ENCODE data around the gene PLXNB3.
"Not testable (repeated sequence)": the region's sequence is repeated elsewhere in the genome, so short reads cannot be mapped to it uniquely, and the experiment has no call there.

PLXNB3 gene

DNA sequence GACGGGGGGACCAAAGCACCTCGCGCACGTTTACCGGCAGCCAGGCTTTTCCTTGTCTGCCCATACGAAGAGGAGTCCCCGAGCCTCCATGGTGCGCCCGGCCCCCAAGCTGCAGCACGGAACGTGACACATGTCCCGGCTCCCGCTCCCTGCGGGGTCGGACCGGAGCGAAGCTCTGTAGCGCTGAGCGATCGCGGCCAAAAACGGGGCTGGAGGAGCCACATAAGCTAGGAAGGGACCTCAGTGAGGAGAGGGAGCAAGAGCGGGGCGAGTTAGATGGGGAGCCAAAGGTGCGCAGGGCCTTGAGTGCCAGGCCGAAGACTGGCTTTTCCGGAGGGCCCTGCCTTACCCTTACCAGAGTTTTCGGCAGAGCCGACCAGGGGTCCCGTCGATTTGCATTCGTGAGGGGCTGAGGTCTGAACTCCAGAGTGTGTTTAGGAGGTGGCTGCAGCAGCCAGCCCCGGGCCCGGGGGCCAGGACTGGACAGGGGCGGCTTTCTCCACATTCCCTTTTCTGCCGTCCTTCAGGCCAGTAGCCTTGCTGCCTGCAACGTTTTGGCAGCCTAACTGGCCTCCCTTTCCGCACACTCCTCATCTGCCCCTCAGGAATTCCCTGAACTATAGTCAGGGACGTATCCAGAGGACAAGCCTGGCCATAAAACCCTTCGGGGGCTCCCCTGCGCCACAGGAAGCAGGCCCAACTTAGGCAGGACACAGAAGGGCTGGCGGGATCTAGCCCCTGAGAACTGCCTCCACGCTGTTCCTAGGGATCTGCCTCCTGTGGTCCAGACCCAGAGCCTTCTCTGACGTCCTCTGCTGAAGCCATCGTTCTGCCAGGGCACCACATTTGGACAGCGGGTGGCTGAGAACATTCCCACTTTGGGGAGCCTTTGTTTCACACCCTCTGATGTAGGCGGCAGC, 31.1 kb downstream of the PLXNB3 start:
- no peak for DNase-seq

DNA sequence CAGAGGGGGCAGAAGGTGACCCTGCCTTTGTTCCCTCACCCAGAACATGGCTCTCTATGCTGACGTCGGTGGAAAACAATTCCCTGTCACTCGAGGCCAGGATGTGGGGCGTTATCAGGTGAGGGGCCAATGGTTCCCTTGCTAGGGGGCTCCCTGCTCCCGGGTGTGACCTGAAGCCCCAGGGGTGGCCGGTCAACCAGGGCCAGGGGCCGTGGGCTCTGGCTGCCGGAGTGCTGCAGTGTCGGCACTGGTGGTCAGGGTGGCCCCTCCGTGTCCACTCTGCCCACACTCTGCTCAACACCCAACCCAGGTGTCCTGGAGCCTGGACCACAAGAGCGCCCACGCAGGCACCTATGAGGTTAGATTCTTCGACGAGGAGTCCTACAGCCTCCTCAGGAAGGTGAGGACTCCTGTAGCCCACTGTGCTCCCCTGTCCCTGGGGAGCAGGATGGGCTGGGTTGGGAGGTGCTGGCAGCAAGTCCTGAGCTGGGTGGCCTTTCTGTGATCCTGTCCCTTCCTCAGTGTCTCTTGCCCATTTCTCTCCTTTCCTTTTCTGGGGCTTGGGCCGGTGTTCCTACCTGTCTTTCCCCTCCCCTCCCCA, 33.5 kb downstream of the PLXNB3 start:
- DNase-seq, result no peak

DNA sequence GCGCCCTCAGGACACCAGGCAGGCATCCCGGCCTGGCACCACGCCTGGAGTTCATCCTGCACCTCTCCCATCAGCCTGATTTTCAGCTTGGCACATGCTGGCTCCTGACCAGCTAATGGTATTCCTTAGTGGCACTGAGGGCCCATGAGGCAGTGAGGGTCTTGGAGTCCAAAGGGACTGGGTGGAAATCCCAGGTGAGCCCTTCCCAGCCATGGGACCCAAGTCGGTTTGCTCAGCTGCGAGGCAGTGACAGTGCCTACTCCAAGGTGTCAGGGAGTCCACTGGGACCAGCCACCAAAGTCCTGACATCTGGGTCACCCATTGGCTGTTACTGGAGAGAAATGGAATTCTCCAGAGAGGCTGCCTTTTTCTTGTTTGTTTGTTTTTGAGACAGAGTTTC, 35.3 kb downstream of the PLXNB3 start:
- DNase-seq, result no peak

DNA sequence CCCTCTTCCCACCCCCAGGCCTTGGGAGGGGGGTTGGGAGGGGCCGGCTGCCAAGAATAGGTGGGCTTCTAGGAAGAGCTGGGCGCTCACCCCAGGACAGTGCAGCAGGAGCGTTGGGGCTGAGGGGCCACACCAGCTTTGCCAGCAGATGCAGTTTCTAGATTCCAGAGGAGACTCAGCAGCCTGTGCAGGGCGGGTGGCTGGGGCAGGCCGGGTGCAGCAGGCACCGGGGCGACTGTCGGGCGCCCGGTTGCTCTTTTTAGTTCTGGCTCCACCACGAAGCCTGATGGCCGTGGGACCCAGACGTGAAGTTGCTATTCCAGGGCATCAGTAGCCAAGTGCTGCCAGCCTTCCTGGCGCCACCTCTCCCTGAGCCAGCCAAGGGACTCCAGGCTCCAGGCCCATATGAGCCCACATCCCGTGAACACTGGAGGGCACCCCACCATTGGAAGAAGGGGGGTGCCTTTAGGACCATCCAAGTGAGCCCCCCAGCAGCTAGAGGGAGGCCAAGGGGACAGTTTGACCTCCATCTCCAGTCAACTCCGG, 36.2 kb downstream of the PLXNB3 start:
- DNase-seq, result no peak

DNA sequence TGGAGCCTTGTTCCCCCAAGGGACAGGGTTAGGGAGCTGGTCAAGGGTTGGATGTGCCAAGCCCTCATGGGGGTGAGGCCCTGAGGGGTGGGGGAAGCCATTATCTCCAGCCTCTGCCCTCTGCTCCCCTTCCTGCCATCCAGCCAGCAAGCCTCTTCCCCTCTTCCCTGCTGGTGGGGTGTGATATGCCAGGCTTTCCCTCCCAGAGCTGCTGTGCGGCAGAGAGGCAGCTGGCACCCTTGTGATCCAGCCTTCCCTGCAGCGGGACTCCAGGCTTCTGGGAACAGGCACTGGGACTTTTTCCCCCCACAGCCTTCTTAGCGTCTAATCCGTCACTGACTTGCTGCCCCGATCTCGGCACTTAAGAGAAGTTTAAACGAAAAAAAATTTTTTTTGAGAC, 36.7 kb downstream of the PLXNB3 start:
- DNase-seq, result no peak

DNA sequence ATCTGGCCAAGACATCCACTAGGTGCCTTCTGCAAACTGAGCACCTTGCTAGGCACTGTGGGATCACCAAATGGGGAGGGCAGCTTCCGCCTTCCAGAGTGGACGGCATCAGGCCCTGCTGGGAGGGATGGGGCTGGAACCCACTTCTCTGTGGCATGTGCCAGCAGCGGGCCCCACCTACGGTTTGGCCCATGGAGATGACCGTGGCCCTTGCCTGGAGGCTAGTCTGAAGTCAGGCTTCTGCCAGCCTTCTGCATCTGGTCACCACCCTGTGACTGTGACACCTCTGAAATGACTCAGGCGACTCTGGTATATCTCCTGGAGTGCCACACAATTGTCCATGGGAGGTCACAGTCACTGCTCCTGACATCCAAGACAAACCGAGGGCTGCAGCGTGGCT, 37.6 kb downstream of the PLXNB3 start:
- no peak for DNase-seq

DNA sequence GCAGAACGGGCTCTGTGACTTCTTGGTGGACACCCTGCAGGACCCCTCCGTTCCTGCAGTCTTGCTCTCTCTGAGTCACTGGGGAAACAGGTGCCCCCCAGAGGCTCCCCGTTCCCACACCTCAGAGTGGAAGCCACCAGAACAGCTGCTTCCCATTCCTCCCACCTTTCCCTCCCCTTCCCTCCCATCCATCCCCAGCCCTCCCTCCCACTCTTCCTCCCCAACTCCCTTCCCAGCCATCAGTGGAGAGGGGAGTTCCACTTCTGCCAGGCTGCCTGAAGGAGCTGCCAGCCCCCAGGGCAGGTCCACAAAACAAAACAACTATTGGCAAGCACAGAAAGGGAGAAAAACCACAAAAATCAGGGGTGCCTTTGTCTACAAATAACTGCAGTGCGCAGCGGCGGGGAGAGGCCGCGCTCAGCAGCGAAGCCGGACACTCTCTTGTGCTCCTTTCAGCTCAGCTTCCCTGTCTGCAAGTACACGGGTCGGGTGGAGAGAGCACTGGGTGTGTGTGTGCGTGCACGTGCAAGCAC, 38.5 kb downstream of the PLXNB3 start:
- DNase-seq, result no peak

DNA sequence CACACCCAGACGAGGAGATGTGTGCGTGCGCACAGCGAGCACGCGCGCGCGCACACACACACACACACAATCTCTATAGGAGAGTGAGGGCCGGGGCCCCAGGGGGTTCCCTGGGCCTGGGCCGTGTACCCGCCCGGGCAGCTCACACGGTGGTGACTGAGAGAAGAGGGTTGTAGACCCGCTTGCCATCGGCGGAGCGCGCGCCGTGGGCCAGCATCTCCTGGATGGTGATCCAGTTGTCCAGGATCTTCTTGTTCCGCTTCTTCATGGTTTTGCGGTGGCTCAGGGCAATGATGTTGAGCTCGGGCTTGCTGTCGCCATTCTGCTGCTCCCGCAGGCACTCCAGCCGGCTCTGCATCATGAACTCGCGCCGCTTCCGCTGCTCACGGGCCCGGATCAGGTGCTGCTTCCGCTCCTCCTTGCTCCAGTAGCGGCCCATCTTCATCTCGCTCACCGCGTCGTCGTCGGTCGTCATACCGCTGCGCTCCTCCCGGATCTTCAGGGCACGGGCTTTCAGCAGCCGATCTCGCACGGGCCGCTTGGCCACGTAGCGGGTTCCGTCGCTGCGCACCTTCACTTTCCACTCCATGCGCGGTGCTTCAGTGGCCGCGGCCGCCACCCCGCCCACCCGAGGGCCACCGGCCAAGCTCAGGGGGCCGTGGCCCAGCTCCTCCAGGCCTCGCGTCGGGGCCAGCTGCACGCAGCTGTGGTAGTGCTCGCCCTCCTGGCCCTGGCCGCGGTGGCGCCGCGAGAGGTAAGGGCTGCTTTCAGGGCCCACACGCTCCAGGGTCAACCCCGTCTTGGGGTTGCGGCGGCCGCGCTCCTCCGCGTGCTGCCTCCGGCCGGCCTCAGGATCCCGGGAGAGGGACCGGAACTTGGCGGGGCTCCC, 39.4 kb downstream of the PLXNB3 start:
- DNase-seq, result no peak

DNA sequence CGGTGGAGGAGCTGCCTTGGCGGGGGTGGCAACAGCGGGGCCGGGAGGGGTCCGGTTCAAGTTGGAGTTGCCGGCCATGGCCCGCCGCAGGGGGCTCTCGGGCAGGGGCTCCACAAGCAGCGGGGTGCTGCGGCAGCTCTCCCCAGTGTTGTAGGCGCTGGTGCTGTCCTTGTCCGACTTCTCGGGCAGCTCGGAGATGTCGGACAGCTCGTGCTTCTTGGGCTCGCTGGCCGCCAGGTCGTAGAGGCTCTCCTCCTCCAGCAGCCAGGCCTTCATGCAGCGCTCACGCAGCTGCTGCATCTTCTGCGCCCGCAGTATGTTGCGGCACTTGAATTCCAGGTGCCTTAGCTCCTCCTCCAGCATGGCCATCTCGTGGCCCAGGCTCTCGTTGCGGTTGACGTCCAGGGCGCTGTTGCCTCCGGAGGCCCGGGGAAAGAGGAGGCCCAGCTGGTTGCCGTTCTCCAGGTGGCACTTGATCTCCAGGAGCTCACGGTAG, 40.1 kb downstream of the PLXNB3 start:
- no peak for DNase-seq

DNA sequence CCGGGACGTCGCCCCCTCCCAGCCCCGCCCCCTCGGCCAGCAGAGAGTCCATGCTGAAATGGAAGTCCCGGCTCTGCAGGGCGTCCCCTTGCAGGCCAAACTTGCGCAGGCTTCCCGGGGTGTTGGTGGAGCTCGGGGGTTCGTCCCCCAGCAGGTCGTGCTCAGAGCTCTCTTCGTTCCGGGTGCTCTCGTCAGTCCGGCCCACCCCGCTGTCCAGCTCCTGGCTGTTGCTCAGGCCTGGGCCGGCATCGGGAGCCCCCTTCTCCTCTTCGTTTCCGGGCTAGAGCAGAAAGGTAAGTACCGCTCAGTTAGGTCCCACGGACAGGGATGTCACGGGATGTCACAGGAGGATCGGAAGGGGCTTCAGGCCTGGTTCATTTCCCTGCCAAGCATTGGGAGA, 40.6 kb downstream of the PLXNB3 start:
- DNase-seq, result no peak

DNA sequence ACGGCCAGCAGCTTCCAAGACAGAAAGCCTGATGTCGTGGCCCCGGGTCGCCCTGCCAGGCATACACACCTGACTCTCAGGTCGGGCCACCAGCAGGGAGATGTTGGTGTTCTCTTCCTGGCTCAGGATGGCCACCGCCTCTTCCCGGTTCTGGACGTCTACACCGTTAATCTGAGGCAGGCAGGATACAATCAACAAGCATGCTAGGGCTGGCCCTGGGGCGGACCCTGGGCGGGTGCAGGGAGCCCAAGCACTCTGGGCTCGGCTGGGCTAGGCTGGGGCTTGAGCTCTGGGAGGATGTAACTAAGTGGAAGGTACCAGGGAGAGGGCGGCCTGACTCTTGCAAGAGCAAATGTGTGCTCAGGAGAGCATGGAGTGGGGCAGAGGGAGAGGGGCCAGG, 41.4 kb downstream of the PLXNB3 start:
- DNase-seq, result no peak

DNA sequence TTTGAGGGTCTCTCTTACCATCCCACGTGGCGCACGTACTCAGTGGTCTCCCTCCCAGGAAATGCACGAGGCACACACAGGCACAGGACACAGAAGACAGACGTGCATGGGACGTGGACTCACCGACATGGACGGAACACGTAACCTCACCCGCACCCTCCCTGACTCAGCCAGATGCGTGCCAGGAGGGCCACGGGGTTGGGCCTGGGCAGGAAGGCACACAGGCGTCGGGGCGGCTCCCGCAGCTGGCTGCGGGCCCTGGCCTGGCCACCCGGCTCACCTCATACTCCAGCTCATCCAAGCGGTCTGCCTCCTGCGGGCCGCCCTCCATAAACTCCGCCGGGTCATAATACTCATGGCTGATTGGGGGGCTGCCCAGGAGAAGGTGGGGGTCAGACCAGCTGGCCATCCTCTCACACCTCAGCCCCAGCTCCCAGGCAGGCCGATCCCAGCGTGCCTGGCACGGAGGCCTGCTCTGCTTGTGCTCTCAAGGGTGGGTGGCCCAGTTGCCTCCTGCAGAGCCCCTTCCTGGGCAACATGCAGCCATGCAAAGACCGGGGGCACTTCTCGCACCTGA, 43.0 kb downstream of the PLXNB3 start:
- DNase-seq, result no peak

DNA sequence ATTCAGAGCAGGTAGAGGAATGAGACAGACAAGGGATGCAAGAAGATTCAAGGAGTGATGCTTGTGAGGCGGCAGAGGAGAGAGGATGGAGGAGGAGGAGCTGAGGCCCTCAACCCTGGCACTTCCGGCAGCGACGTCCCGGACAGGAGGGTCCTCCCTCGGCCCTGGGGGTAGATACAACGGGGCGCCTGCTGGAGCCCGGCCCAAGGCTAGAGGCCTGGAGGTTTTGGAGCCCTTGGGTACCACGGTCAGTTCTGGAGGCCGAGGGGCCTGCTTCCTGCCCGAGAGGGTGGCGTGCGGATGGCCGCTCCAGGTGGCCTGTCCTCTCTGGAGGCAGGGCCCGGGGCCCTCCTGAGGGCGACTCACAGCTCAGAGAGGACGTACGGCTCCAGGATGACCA, 43.9 kb downstream of the PLXNB3 start:
- DNase-seq, result no peak

DNA sequence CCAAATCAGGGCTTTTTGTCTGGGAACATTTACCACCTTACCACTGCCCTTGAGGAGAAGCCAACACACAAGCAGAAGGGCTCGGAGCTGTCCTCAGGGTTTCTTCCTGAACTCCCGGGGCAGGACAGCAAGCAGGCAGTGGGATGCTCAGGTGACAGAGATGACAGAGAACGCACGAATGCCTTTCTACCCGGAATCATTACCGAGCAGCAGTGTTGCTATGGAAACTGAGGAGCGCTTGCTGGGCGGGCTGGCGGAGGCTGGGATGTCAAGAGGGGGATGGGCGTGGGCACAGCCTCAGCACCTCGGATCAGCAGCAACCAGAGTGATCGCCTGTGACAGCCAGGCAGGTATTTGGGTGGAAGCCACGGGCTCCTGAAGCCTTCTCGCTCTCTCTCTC, 48.2 kb downstream of the PLXNB3 start:
- DNase-seq, result no peak

DNA sequence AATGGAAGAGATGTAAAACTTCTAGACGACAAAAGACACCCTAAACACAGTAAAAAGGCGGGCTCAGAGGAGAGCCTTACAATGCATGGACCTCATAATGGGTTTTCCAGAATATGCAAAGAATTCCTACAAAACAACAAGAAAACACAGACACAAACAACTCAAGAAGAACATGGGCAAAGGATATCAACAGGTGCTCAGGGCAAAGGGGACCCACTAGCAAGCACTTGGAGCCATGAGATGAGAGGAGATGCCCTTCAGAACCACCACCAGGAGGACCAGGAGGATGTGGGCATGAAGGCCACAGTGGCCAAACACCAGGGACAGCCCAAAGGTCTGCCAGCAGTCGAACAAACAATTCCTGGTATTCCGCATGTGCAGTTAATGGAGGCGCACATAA, 49.1 kb downstream of the PLXNB3 start:
- no peak for DNase-seq

DNA sequence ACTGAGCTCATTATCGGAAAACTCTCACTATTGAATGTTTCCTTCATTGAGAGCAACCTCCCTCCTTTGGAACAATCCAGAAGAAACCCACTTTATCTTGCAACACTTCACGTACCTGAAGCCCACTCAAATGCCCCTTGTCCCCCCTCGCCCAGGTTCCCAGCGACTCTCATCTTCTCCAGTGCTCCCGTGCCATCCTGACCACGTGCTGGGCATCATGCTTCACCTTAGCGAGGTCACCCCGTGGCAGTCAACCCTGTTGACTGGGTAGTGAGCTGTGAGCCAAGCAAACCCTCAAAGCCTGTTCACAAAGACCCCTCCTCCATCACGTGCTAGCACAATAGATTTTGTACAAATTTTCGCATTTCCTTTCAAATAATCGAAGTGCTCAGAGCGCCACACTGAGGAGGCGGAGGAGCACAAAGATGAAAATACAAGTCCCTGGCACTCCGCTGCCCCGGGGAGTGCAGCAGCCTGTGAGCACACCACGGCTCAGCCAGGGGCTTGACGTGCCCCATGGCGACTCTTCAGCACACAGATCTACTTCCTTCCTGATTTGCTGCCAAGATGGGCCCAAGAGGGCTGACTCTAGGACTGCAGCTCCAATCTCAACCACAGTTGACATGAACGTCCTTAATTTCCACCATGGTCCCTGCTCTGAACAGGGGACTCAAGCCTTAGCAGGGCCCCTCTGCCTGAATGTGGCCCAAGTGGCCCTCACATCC, 50.7 kb downstream of the PLXNB3 start:
- no peak for DNase-seq

DNA sequence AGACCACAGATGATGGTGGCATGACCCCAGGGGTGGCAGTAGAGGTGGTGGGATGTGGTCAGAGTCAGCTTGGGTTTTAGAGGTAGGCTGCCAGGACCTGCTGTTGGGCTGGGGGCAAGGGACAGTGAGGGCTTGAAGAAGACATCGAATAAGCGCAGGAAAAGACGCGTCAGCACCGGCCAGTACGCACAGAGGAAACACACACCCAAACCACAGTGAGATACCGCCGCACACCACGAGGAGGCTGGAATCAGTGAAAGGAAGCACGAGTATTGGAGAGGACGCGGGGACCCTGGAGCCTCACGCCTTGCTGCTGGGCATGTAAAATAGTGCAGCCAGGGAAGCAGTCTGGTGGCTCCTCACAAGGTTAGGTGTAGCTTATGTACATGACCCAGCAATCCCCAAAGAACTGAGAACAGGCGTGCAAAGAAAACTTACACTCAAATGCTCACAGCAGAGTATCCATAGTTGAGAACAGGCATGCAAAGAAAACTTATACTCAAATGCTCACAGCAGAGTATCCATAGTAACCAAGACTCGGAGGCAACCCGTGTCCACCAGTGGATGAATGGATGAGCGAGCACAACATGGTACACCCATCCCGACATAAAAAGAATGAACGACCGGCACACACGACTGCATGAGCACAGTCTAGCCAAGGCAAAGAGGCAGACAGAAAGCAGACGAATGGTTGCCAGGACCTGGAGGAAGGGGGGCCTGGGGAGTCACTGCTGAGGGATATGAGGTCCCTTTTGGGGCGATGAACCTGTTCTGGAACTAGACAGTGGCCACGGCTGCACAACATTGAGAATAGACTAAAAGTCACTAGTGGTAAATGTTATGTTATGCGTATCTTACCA, 53.0 kb downstream of the PLXNB3 start:
- DNase-seq, result peak; percentile 18

DNA sequence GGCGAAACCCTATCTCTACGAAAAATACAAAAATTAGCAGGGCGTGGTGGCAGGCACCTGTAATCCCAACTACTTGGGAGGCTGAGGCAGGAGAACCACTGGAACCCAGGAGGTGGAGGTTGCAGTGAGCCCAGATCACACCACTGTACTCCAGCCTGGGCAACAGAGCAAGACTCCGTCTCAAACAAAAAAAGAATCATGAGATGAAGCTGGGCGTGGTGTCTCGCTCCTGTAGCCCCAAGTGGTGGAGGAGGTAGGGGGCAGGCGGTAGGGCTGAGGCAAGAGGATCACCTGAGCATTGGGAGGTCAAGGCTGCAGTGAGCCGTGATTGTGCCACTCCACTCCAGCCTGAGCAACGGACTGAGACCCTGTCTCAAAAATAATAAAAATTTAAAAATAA, 54.0 kb downstream of the PLXNB3 start:
- not testable (repeated sequence) for DNase-seq

DNA sequence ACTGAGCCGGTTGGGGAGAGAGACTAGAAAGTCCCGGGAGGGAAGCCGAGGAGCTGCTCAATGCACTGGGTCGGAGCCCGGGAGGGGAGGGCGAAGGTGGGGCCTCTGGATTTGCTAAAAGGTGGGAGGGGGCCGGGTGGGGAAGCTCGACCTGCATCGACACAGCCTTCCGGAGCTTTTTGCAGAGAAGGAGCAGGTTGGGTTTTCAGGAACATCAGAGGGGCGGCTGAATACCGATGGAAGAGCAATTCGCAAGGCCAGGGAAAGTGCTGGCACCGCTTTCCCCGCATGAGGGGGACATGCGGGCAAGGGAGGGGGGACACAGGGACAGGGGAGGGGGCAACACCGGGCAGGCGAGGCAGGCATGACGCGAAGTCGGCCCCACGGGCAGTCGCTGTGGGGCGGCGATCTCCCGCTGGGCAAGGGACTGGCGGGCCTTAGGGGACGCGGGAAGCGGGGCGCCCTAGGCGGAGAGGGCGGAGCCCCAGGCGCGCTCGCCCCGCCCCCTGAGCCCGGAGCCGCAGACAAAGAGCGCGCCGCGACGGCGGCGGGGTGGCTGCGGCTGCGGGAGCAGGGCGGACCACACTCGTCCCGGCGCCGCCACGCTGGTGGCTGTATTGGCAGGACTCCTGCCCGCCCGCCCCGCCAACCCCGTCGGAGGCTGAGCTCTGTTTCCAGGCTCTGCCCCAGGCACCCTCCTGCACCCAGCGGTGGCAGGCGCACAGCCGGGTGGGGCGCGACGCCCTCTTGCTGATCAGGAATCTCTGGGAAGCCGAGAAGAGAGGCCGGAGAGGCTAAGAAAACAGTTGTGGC, 54.7 kb downstream of the PLXNB3 start:
- peak; percentile 40 for DNase-seq
